ENCODE data around the gene MCM3AP.
A peak's percentile ranks its signal among the peaks of the same experiment; 100 is the strongest.
"Not testable (repeated sequence)": the region's sequence is repeated elsewhere in the genome, so short reads cannot be mapped to it uniquely, and the experiment has no call there.

MCM3AP gene

GRCh38 chr21:46243325-46243724, 42.1 kb downstream of the MCM3AP start:
- DNase-seq (ENCODE audit: low spot score): no peak

- not testable (repeated sequence) for DNase-seq (ENCODE audit: low spot score)
These were observed 43.8 kb downstream of the MCM3AP start for GRCh38 chr21:46241577-46241976.

GRCh38 chr21:46239817-46240325, 45.5 kb downstream of the MCM3AP start:
- no peak for DNase-seq (ENCODE audit: low spot score)

- DNase-seq (ENCODE audit: low spot score): no peak
These were observed 47.9 kb downstream of the MCM3AP start for GRCh38 chr21:46237474-46237873.

- DNase-seq (ENCODE audit: low spot score): no peak
These were observed 50.9 kb downstream of the MCM3AP start for GRCh38 chr21:46234436-46234950.

- DNase-seq (ENCODE audit: low spot score): no peak
These were observed 55.5 kb downstream of the MCM3AP start for GRCh38 chr21:46229923-46230260.

- peak; percentile 40 for DNase-seq (ENCODE audit: low spot score)
These were observed 56.1 kb downstream of the MCM3AP start for GRCh38 chr21:46229133-46229922.

- DNase-seq (ENCODE audit: low spot score): peak; percentile 92
These were observed 56.9 kb downstream of the MCM3AP start, which contains the start of gene LSS for GRCh38 chr21:46228345-46229051. Gene LSS, minus strand, starts transcription at chr21:46228774. Its CDS starts 29 bp downstream, at chr21:46228745.

- DNase-seq (ENCODE audit: low spot score): no peak
These were observed 57.5 kb downstream of the MCM3AP start for GRCh38 chr21:46227811-46228344.

GRCh38 chr21:46226920-46227599, 58.4 kb downstream of the MCM3AP start:
- no peak for DNase-seq (ENCODE audit: low spot score)

- no peak for DNase-seq (ENCODE audit: low spot score)
These were observed 59.3 kb downstream of the MCM3AP start for GRCh38 chr21:46226146-46226545.

- DNase-seq (ENCODE audit: low spot score): not testable (repeated sequence)
These were observed 61.8 kb downstream of the MCM3AP start for GRCh38 chr21:46223661-46224060.

- DNase-seq (ENCODE audit: low spot score): no peak
These were observed 62.2 kb downstream of the MCM3AP start for GRCh38 chr21:46223217-46223616.

GRCh38 chr21:46222436-46223116, 62.8 kb downstream of the MCM3AP start:
- no peak for DNase-seq (ENCODE audit: low spot score)

GRCh38 chr21:46221664-46222435, 63.6 kb downstream of the MCM3AP start:
- DNase-seq (ENCODE audit: low spot score): no peak

GRCh38 chr21:46220847-46221246, 64.6 kb downstream of the MCM3AP start:
- no peak for DNase-seq (ENCODE audit: low spot score)

- no peak for DNase-seq (ENCODE audit: low spot score)
These were observed 65.1 kb downstream of the MCM3AP start for GRCh38 chr21:46220275-46220810.

GRCh38 chr21:46219591-46220239, 65.7 kb downstream of the MCM3AP start:
- no peak for DNase-seq (ENCODE audit: low spot score)

- DNase-seq (ENCODE audit: low spot score): no peak
These were observed 66.4 kb downstream of the MCM3AP start for GRCh38 chr21:46218906-46219590.
